Osteoblast (primary cell): ENCODE measurements around the gene MAP4K2. TPM values are rescaled to one million over a fixed set of nuclear protein-coding genes. Genes with fewer than 3 reads are reported as not detected.

Experiments
- DNase-seq: peaks from one replicate; pipeline ENCODE4 v3.0.0; 2011; ENCODE audit warnings: low spot score, mixed read lengths; ENCODE audit not compliant: insufficient read length; ENCODE audit errors: missing footprints
- H2AFZ ChIP-seq: 2 replicates; pipeline ENCODE4 v1.6.0; 2011; ENCODE audit warnings: mild to moderate bottlenecking, low read length
- H3K27ac ChIP-seq: 2 replicates; pipeline ENCODE4 v1.5.1; 2011; ENCODE audit warnings: mild to moderate bottlenecking, low read depth, low read length, moderate library complexity
- H3K27me3 ChIP-seq: 2 replicates; pipeline ENCODE4 v1.6.0; 2012; ENCODE audit warnings: mild to moderate bottlenecking, control low read depth, inconsistent platforms, low read length, moderate library complexity; ENCODE audit not compliant: insufficient read depth
- H3K36me3 ChIP-seq: 2 replicates; pipeline ENCODE4 v1.5.1; 2011; ENCODE audit warnings: mild to moderate bottlenecking, low read length, control low read depth, moderate library complexity; ENCODE audit not compliant: insufficient read depth
- H3K4me1 ChIP-seq: 2 replicates; pipeline ENCODE4 v1.5.1; 2011; ENCODE audit warnings: mild to moderate bottlenecking, low read length, control low read depth, moderate library complexity; ENCODE audit not compliant: insufficient read depth
- H3K4me2 ChIP-seq: 2 replicates; pipeline ENCODE4 v1.6.0; 2011; ENCODE audit warnings: mild to moderate bottlenecking, low read length; ENCODE audit not compliant: insufficient read depth
- H3K4me3 ChIP-seq: fragments of 200-600 bp; sonication (generic); 3 replicates; pipeline ENCODE4 v1.5.1; 2012; ENCODE audit warnings: mild to moderate bottlenecking, low read length, inconsistent platforms; ENCODE audit not compliant: insufficient read depth
- H3K79me2 ChIP-seq: 2 replicates; pipeline ENCODE4 v1.6.0; 2012; ENCODE audit warnings: mild to moderate bottlenecking, low read length, control low read depth, inconsistent platforms; ENCODE audit not compliant: insufficient read depth
- H3K9me3 ChIP-seq: 2 replicates; pipeline ENCODE4 v1.5.1; 2011; ENCODE audit warnings: low read depth, low read length, control low read depth
- H4K20me1 ChIP-seq: 2 replicates; pipeline ENCODE4 v1.6.0; 2012; ENCODE audit warnings: mild to moderate bottlenecking, low read length, control low read depth; ENCODE audit not compliant: insufficient read depth
- CTCF ChIP-seq: IDR thresholded peaks from 2 replicates; pipeline ENCODE4 v1.5.1; 2011; ENCODE audit warnings: mild to moderate bottlenecking, low read depth, low read length, moderate library complexity; ENCODE audit errors: extremely low read depth
- total RNA-seq: library from RNA; depleted of rRNA; stranded (reverse); fragments of >200 nt; gene quantifications from 2 replicates; pipeline ENCODE4 v1.2.3, GENCODE V29; 2012

The MAP4K2 gene
- total RNA-seq, 1 donor = 9.8 TPM

GRCh38 chr11:64796757-64797541, 6.1 kb downstream of the MAP4K2 start:
- DNase-seq = peak; percentile 74
- no peak for TF ChIP-seq CTCF

GRCh38 chr11:64796047-64796756, 6.8 kb downstream of the MAP4K2 start:
- Histone ChIP-seq H3K79me2 (no peaks in the 10 kb centered on the region), H3K27ac (no peak overlapping the region), H4K20me1 (no peaks in the 10 kb centered on the region), H3K4me3 (no peak overlapping the region), H2AFZ (no peak overlapping the region), H3K9me3 (no peaks in the 10 kb centered on the region), H3K36me3 (peaks cover 5% of the 10 kb centered on the region), H3K4me2 (no peak overlapping the region), H3K27me3 (no peaks in the 10 kb centered on the region), H3K4me1 (no peaks in the 10 kb centered on the region)
- peak; percentile 51 for DNase-seq
- TF ChIP-seq CTCF = no peak

More at GRCh38 chr11:64796757-64797541, 6.1 kb downstream of the MAP4K2 start:
- H3K9me3 ChIP-seq = no peaks in the 10 kb centered on the region
- peaks cover 5% of the 10 kb centered on the region for H3K36me3 ChIP-seq
- no peak overlapping the region for H3K4me3 ChIP-seq
- H3K27me3 ChIP-seq = no peaks in the 10 kb centered on the region
- no peaks in the 10 kb centered on the region for H3K79me2 ChIP-seq
- no peak overlapping the region for H2AFZ ChIP-seq
- H3K4me2 ChIP-seq = no peak overlapping the region
- H3K27ac ChIP-seq = no peak overlapping the region
- H3K4me1 ChIP-seq = no peaks in the 10 kb centered on the region
- H4K20me1 ChIP-seq = no peaks in the 10 kb centered on the region

- Histone ChIP-seq H3K4me2 (no peak overlapping the region), H3K27ac (no peak overlapping the region), H4K20me1 (no peaks in the 10 kb centered on the region), H3K9me3 (no peaks in the 10 kb centered on the region), H3K4me1 (no peaks in the 10 kb centered on the region), H2AFZ (no peak overlapping the region), H3K27me3 (no peaks in the 10 kb centered on the region), H3K36me3 (peaks cover 5% of the 10 kb centered on the region), H3K79me2 (no peaks in the 10 kb centered on the region), H3K4me3 (no peak overlapping the region)
- TF ChIP-seq CTCF = no peak
- peak; percentile 34 for DNase-seq
These were observed 8.5 kb downstream of the MAP4K2 start for GRCh38 chr11:64794526-64794925.
